ENCODE measurements around the gene TXNIP. TPM values are rescaled to one million over a fixed set of nuclear protein-coding genes. Genes with fewer than 3 reads are reported as not detected.
A peak's percentile ranks its signal among the peaks of the same experiment; 100 is the strongest.

The TXNIP gene
- total and polyA plus RNA-seq, 9 donors = 251 to 411 (median 299) TPM

DNA sequence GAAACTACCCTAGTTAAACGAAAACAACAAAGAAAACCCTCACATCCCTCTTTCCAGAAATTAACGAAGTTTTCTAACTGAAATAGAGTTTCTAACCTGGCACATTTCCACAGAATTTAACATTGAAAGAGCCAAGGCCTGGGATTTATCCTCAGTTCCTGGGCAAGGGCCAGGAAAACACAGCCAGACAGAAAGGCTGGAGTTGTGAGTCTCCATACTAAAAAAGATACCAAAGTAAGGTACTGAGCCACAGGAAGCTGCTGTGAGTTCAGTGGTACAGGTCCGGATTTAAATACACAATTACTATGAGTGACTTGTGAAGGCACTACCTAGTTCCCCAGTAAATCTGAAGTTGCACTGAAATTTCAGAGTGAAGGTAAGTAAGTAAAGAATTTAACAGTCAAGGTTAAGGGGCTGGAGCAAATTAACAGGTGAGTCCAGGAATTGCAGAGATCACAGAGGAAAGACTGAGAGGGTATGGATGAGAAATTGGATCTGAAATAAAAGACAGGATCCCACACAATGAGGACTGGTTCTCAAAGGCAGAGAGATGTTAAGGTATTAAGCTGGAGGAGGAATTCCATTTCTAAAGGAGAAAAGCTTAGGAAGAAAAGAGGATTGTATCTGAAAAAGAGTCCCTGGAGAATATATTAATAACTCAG, 39.5 kb downstream of the TXNIP start:
- H3K36me3 ChIP-seq (ENCODE audit: control insufficient read depth, insufficient read depth, low read length) = peaks cover 7% of the 10 kb centered on the region
- H3K27ac ChIP-seq (ENCODE audit: low read length) = peak overlapping the region; percentile 89
- H3K27me3 ChIP-seq (ENCODE audit: control insufficient read depth, insufficient read depth, low read length) = peaks cover 3% of the 10 kb centered on the region
- H3K4me1 ChIP-seq (ENCODE audit: control insufficient read depth, insufficient read depth, low read length) = peaks cover 40% of the 10 kb centered on the region
- peak; percentile 92 for DNase-seq
- no peaks in the 10 kb centered on the region for H3K9me3 ChIP-seq (replicated peaks; ENCODE audit: control insufficient read depth, low read depth, low read length)
- no CpG with 5 or more reads among the region's 3 CpGs for WGBS (ENCODE audit: insufficient coverage)
- peak overlapping the region; percentile 70 for H3K4me3 ChIP-seq (ENCODE audit: low read length)

DNA sequence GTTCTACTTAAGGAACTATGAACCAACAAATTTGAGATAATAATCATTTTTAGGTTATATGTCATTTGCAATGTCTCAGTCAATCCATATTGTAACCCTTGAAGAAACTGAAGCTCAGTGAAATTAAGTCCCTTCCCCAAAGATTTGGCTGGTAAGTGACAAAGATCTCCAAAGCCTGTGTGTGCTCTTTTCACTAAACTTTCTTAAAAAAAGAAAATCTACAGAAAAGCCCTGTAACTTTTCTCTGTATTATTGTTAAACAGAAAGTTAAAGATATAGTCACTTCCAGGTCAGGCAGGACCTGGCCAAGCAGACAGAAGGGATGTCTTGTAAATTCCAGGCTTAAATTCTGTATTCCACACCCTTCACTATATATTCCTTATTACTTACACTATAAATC, 40.0 kb downstream of the TXNIP start:
- Histone ChIP-seq H3K4me1 (ENCODE audit: control insufficient read depth, insufficient read depth, low read length) (peaks cover 35% of the 10 kb centered on the region), H3K36me3 (ENCODE audit: control insufficient read depth, insufficient read depth, low read length) (peaks cover 11% of the 10 kb centered on the region), H3K9me3 (replicated peaks; ENCODE audit: control insufficient read depth, low read depth, low read length) (no peaks in the 10 kb centered on the region), H3K27ac (ENCODE audit: low read length) (peak overlapping the region; percentile 89), H3K4me3 (ENCODE audit: low read length) (peak overlapping the region; percentile 70), H3K27me3 (ENCODE audit: control insufficient read depth, insufficient read depth, low read length) (no peaks in the 10 kb centered on the region)
- DNase-seq = no peak

DNA sequence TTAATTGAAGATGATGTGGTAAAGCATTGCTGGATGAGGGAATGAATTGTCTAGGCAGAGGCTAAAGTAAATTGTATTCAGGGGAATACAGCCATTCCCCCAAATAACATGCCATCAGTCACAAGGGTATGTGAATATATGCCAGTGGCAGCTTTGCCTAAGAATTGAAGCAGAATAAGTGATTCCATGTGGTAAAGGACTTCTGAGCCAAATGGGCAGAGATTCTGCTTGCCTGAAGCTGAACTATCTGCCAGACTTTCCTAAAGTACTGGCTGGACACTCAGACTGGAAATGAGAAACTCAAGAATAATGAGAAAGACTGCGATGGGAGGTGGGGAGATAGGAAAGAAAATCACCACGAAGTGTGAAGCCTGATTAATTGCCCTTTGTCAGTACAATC, 40.9 kb downstream of the TXNIP start:
- DNase-seq = peak; percentile 86
- Histone ChIP-seq H3K27me3 (ENCODE audit: control insufficient read depth, insufficient read depth, low read length) (no peaks in the 10 kb centered on the region), H3K4me3 (ENCODE audit: low read length) (no peak overlapping the region), H3K9me3 (replicated peaks; ENCODE audit: control insufficient read depth, low read depth, low read length) (no peaks in the 10 kb centered on the region), H3K36me3 (ENCODE audit: control insufficient read depth, insufficient read depth, low read length) (peaks cover 14% of the 10 kb centered on the region), H3K4me1 (ENCODE audit: control insufficient read depth, insufficient read depth, low read length) (peaks cover 27% of the 10 kb centered on the region), H3K27ac (ENCODE audit: low read length) (peak overlapping the region; percentile 89)
- no CpG with 5 or more reads among the region's 2 CpGs for WGBS (ENCODE audit: insufficient coverage)

DNA sequence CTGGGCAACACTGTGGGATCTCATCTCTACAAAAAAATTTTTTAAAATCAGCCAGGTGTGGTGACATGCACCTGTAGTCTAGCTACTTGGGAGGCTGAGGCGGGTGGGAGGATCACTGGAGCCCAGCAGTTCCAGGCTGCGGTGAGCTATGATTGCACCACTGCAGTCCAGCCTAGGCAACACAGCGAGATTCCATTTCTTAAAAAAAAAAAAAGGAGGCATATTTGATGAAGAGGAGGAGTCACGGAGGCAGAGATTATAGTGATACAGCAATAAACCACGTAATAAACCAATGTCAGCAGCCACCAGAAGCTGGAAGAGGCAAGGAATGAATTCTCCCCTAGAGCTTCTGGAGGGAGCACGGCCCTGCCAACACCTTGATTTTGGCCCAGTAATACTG, 42.5 kb downstream of the TXNIP start:
- Histone ChIP-seq H3K27ac (ENCODE audit: low read length) (no peak overlapping the region), H3K4me3 (ENCODE audit: low read length) (no peak overlapping the region), H3K36me3 (ENCODE audit: control insufficient read depth, insufficient read depth, low read length) (peaks cover 23% of the 10 kb centered on the region), H3K27me3 (ENCODE audit: control insufficient read depth, insufficient read depth, low read length) (no peaks in the 10 kb centered on the region), H3K4me1 (ENCODE audit: control insufficient read depth, insufficient read depth, low read length) (peaks cover 19% of the 10 kb centered on the region), H3K9me3 (replicated peaks; ENCODE audit: control insufficient read depth, low read depth, low read length) (no peaks in the 10 kb centered on the region)
- no peak for DNase-seq
- WGBS (ENCODE audit: insufficient coverage) = 83% methylated on average over 1 of the region's 6 CpGs

DNA sequence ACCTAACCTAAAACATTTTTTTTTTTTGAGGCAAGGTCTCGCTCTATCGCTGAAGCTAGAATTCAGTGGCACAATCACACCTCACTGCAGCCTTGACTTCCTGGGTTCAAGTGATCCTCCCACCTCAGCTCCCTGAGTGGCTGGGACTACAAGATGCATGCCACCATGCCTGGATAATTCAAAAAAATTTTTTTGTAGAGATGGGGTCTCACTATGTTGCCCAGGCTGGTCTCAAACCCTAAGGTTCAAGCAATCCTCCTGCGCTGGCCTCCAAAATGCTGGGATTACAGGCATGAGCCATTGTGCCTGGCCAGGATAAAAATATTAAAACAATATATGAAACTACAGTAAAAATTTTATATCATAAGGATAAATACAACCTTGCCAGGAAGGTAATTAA, 43.5 kb downstream of the TXNIP start:
- H3K36me3 ChIP-seq (ENCODE audit: control insufficient read depth, insufficient read depth, low read length) = peaks cover 23% of the 10 kb centered on the region
- no peak overlapping the region for H3K4me3 ChIP-seq (ENCODE audit: low read length)
- H3K27ac ChIP-seq (ENCODE audit: low read length) = no peak overlapping the region
- 100% methylated on average over 2 of the region's 3 CpGs for WGBS (ENCODE audit: insufficient coverage)
- DNase-seq = no peak
- H3K4me1 ChIP-seq (ENCODE audit: control insufficient read depth, insufficient read depth, low read length) = peaks cover 16% of the 10 kb centered on the region
- H3K27me3 ChIP-seq (ENCODE audit: control insufficient read depth, insufficient read depth, low read length) = no peaks in the 10 kb centered on the region
- H3K9me3 ChIP-seq (replicated peaks; ENCODE audit: control insufficient read depth, low read depth, low read length) = no peaks in the 10 kb centered on the region

DNA sequence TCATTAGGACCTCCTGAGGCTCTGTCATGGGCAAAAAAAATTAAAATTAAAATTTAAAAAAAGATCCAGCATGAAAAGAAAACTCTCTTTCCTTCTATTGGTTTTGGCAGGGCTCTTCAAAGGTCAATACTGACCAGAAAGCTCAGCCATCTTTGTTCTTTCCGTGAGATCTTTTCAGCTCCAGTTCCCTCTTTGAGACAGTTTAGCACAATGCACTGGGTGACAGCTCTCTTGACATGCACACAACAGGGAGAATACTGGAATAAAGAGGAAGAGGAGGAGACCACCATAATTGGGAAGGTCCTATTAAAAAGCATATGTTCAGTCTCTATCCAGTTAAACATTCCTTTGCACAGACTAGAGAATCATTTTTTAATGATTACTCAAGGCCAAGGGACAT, 44.9 kb downstream of the TXNIP start:
- Histone ChIP-seq H3K4me1 (ENCODE audit: control insufficient read depth, insufficient read depth, low read length) (peaks cover 13% of the 10 kb centered on the region), H3K27me3 (ENCODE audit: control insufficient read depth, insufficient read depth, low read length) (no peaks in the 10 kb centered on the region), H3K27ac (ENCODE audit: low read length) (no peak overlapping the region), H3K9me3 (replicated peaks; ENCODE audit: control insufficient read depth, low read depth, low read length) (no peaks in the 10 kb centered on the region), H3K4me3 (ENCODE audit: low read length) (no peak overlapping the region), H3K36me3 (ENCODE audit: control insufficient read depth, insufficient read depth, low read length) (peaks cover 32% of the 10 kb centered on the region)
- no CpG with 5 or more reads among the region's 1 CpG for WGBS (ENCODE audit: insufficient coverage)
- DNase-seq = no peak

DNA sequence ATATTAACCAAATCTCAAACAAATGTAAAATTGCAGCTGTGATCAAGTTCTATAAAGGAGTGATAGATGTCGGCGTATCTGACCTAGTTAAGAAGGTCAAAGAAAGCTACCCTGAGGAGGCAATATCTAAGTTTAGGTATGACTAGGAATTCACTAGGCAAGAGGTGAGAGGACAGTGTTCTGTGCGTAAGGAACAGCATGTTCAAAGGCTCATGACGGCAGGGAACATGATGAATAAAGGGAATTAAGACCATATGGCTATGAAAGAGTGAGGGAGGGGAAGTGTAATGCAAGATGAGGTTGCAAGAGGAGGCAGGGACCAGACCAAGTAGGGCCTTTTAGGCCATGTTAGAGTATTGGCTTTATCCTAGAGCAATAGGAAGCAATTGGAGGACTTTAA, 47.2 kb downstream of the TXNIP start:
- no peak for DNase-seq
- no peak overlapping the region for H3K27ac ChIP-seq (ENCODE audit: low read length)
- 81% methylated on average over 4 of the region's 4 CpGs for WGBS (ENCODE audit: insufficient coverage)

DNA sequence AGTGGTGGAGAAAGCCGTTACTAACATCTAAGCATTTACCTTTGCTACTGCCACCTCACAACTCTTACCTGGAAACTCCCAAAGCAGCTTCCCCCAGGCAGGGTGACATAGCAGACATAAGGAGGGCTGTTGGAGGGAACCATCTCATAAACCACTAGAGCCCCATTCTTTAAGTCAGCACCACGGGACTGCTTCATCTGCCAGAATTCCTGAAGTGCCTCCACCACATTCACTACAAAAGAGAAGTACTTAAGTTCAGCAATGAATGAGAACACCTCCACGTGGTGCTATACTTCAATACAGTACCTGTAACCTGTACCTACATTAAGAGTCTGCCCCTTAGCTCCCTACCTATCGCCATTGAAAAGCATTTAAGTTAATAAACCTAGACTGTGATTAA, 48.8 kb downstream of the TXNIP start:
- WGBS (ENCODE audit: insufficient coverage) = no CpG with 5 or more reads among the region's 4 CpGs
- no peak overlapping the region for H3K27ac ChIP-seq (ENCODE audit: low read length)
- H3K4me1 ChIP-seq (ENCODE audit: control insufficient read depth, insufficient read depth, low read length) = no peaks in the 10 kb centered on the region

More for the DNA sequence above, 47.2 kb downstream of the TXNIP start:
- Histone ChIP-seq H3K4me3 (ENCODE audit: low read length) (no peak overlapping the region), H3K9me3 (replicated peaks; ENCODE audit: control insufficient read depth, low read depth, low read length) (no peaks in the 10 kb centered on the region), H3K4me1 (ENCODE audit: control insufficient read depth, insufficient read depth, low read length) (no peaks in the 10 kb centered on the region), H3K36me3 (ENCODE audit: control insufficient read depth, insufficient read depth, low read length) (peaks cover 40% of the 10 kb centered on the region), H3K27me3 (ENCODE audit: control insufficient read depth, insufficient read depth, low read length) (no peaks in the 10 kb centered on the region)

DNA sequence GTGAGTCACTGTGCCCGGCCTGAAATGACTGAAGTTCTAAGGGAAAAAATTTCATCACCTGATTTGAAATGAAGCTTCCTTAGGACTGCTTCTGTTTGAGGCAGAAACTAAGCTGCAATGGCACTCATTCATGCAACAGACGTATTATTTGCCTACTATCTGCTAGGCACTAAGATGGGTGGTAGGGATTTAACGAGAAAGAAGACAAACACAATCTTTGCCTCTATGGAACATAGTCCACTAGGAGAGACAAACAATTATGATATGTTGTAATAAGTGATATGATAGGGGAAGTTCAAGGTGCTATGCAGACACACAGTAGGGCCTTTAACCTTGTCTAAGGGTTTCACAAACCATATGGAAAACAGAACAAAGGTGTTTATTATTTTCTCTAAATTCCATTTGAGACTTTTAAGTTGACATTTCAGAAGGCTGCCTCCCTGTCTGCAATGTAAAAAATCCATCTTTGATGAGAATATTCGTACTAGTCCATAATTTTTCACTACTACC, 49.8 kb downstream of the TXNIP start:
- H3K27ac ChIP-seq (ENCODE audit: low read length) = no peak overlapping the region
- 89% methylated on average over 1 of the region's 4 CpGs for WGBS (ENCODE audit: insufficient coverage)

More for the DNA sequence above, 48.8 kb downstream of the TXNIP start:
- Histone ChIP-seq H3K9me3 (replicated peaks; ENCODE audit: control insufficient read depth, low read depth, low read length) (no peaks in the 10 kb centered on the region), H3K36me3 (ENCODE audit: control insufficient read depth, insufficient read depth, low read length) (peaks cover 45% of the 10 kb centered on the region), H3K27me3 (ENCODE audit: control insufficient read depth, insufficient read depth, low read length) (no peaks in the 10 kb centered on the region), H3K4me3 (ENCODE audit: low read length) (no peak overlapping the region)
- no peak for DNase-seq

DNA sequence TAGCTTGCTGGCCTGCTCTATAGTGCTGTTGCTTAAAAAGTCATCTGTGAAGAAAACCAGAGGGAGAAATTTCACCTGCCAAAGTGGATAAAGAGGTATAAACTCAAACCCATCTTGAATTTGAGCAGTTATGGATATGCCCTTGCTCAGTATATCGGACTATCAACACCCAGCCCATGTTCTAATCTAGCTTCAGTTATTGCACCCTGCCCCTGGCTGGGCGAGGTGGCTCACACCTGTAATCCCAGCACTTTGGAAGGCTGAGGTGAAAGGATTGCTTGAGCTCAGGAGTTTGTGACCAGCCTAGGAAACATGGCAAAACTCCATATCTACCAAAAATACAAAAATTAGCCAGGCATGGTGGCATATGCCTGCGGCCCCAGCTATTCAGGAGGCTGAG, 51.8 kb downstream of the TXNIP start:
- Histone ChIP-seq H3K36me3 (ENCODE audit: control insufficient read depth, insufficient read depth, low read length) (peaks cover 40% of the 10 kb centered on the region), H3K4me1 (ENCODE audit: control insufficient read depth, insufficient read depth, low read length) (no peaks in the 10 kb centered on the region), H3K27me3 (ENCODE audit: control insufficient read depth, insufficient read depth, low read length) (no peaks in the 10 kb centered on the region), H3K9me3 (replicated peaks; ENCODE audit: control insufficient read depth, low read depth, low read length) (no peaks in the 10 kb centered on the region), H3K4me3 (ENCODE audit: low read length) (no peak overlapping the region), H3K27ac (ENCODE audit: low read length) (no peak overlapping the region)
- DNase-seq = no peak
- WGBS (ENCODE audit: insufficient coverage) = no CpG with 5 or more reads among the region's 3 CpGs

More for the DNA sequence above, 49.8 kb downstream of the TXNIP start:
- no peaks in the 10 kb centered on the region for H3K27me3 ChIP-seq (ENCODE audit: control insufficient read depth, insufficient read depth, low read length)
- no peak for DNase-seq
- no peaks in the 10 kb centered on the region for H3K9me3 ChIP-seq (replicated peaks; ENCODE audit: control insufficient read depth, low read depth, low read length)
- H3K4me3 ChIP-seq (ENCODE audit: low read length) = no peak overlapping the region
- no peaks in the 10 kb centered on the region for H3K4me1 ChIP-seq (ENCODE audit: control insufficient read depth, insufficient read depth, low read length)
- H3K36me3 ChIP-seq (ENCODE audit: control insufficient read depth, insufficient read depth, low read length) = peaks cover 41% of the 10 kb centered on the region

DNA sequence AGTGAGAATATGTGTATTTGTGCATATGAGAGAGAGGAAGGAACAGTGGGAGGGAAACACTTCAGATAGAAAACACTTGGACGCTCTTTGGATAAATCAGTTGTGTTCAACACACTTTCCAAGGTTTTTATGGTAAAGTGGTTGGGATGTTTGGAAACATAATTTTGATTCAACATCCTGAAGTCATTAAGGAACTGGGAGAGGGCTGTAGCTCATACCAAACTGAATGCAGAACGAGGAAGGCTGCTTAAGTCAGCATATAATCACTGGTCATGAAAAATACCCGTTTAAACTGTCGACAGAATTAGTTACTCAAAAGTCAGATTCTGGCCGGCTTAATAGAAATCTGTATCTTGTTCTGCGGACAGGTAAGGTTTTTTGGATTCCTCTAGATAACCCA, 53.5 kb downstream of the TXNIP start:
- Histone ChIP-seq H3K27me3 (ENCODE audit: control insufficient read depth, insufficient read depth, low read length) (no peaks in the 10 kb centered on the region), H3K9me3 (replicated peaks; ENCODE audit: control insufficient read depth, low read depth, low read length) (no peaks in the 10 kb centered on the region), H3K36me3 (ENCODE audit: control insufficient read depth, insufficient read depth, low read length) (peaks cover 38% of the 10 kb centered on the region), H3K27ac (ENCODE audit: low read length) (peak overlapping the region; percentile 49), H3K4me1 (ENCODE audit: control insufficient read depth, insufficient read depth, low read length) (no peaks in the 10 kb centered on the region), H3K4me3 (ENCODE audit: low read length) (no peak overlapping the region)
- peak; percentile 69 for DNase-seq
- WGBS (ENCODE audit: insufficient coverage) = 90% methylated on average over 2 of the region's 6 CpGs

Measured in muscle of leg (tissue), 11 donors.